GM03348 (cell line): ENCODE results near the gene PTH1R.
"Not testable (repeated sequence)": the region's sequence is repeated elsewhere in the genome, so short reads cannot be mapped to it uniquely, and the experiment has no call there.

ENCODE experiments used
- DNase-seq: peaks from one replicate; pipeline ENCODE4 v3.0.0; 2012; ENCODE audit warnings: low spot score

PTH1R gene

DNA sequence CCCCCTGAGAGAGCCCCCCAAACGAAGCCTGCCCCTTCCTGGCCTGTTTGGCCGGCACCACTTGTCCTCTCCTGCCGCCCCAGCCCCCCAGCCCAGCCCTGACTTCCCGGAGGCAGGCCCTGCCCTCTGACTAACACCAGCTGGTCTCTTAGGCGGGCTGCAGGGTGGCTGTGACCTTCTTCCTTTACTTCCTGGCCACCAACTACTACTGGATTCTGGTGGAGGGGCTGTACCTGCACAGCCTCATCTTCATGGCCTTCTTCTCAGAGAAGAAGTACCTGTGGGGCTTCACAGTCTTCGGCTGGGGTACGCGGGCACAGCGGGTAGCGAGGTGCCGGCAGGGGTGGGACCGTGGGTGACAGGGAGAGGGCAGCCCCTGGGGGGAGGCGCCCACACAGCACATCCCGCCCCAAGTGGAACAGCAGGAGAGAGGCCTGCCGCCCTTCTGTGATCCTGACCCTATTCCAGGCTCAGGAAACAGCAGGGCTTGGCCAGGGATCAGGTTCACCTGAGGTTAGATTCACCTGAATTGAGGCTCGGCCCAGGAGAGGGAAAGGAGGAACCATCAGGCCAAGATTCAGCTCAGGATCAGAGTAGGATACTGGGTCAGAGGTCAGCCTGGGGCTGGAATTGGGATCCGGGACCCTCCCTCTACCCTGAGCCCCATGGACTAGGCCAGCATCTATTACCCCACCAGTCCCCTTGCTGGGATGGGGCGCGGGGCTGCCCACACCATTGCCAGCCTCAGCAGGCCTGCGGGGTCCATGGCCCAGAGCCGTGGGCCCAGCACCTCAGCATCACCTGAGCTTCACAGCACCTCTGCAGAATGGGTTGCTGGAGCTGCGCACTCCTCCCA is 21.9 kb downstream of the PTH1R start:
- no peak for DNase-seq

GRCh38 chr3:46900007-46900292 is 22.4 kb downstream of the PTH1R start:
- no peak for DNase-seq

GRCh38 chr3:46900356-46900755 is 22.8 kb downstream of the PTH1R start:
- no peak for DNase-seq

DNA sequence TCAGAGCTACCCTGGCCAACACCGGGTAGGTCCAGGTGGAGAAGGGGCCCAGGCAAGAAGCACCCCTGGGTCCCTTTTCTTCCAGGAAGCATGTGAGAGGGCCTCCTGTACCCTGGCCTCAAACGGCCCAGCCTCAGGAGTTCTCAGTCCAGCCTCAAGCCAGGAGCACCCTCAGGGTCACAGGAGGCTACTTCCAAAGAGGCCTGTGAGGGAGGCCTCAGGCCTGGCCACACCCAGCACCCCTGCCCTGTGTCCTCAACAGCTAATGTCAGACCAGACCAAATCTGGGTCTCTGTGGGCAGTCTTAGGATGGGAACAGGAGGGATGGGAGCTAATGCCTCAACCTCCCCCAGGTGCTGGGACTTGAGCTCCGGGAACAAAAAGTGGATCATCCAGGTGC is 23.5 kb downstream of the PTH1R start:
- no peak for DNase-seq

DNA sequence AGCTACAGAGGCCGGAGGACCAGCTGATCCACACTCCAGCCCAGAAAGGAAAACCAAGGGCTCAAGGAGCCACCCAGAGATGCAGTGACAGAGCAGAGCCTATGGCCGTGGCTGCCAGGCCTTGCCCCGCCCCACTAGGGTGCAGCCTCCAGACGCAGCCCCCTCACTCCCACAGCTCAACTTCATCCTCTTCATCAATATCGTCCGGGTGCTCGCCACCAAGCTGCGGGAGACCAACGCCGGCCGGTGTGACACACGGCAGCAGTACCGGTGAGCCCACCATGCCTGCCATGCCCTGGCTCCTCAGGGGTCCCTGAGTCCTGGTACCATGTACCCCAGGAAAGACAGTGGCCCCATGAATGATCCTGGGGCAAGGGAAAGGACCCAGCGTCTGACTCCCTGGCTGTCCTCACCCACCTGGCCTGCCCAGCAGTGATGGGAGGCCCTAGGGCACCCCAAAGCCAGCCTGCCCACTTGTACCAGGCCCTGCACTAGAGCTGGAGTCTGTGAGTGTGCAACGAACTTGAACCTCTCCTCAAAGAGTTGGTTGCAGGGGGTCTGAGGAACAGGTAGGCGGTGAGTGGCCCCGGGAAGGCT is 24.2 kb downstream of the PTH1R start:
- no peak for DNase-seq

DNA sequence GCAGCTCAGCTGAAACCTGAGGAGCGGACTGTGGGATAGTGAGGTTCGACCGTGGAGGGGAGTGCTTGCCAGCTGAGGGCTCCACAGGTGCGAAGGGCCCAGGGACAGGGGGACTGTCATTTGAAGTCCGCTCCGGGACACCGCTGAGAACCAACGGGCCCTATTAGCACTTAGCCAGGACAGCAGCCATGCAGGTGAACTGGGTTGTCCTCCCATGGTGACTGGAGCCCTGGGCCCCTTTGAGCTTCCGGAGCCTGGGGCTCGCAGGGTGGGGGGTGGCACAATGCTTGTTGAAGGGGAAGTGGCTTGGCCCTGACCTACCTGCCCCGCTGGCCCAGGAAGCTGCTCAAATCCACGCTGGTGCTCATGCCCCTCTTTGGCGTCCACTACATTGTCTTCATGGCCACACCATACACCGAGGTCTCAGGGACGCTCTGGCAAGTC is 24.7 kb downstream of the PTH1R start:
- no peak for DNase-seq

DNA sequence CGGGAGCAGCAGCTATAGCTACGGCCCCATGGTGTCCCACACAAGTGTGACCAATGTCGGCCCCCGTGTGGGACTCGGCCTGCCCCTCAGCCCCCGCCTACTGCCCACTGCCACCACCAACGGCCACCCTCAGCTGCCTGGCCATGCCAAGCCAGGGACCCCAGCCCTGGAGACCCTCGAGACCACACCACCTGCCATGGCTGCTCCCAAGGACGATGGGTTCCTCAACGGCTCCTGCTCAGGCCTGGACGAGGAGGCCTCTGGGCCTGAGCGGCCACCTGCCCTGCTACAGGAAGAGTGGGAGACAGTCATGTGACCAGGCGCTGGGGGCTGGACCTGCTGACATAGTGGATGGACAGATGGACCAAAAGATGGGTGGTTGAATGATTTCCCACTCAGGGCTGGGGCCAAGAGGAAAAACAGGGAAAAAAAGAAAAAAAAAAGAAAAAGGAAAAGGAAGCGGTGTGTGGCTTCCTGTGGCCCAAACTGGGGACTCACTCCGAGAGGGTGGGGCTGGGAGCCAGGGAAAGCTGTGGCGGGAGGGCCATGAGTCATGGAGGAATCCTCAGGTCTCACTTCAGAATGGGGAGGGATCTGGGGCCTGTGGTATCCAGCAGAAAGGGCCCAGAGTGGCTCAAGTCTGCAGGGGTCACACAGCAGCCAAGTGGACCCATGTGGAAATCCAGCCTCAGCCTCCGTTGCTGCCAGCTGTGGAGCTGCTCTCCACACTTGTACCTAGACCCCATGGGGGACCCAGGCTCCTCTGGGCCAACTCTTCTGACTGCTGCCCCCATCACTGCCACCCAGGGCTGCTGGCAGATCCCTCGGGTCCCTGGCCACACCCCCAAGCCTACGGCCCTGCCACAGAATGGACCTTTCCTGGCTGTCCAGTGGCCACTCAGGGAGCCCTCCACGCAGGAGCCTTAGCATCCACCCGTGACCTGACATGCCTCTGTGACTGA is 26.1 kb downstream of the PTH1R start:
- peak; percentile 77 for DNase-seq

DNA sequence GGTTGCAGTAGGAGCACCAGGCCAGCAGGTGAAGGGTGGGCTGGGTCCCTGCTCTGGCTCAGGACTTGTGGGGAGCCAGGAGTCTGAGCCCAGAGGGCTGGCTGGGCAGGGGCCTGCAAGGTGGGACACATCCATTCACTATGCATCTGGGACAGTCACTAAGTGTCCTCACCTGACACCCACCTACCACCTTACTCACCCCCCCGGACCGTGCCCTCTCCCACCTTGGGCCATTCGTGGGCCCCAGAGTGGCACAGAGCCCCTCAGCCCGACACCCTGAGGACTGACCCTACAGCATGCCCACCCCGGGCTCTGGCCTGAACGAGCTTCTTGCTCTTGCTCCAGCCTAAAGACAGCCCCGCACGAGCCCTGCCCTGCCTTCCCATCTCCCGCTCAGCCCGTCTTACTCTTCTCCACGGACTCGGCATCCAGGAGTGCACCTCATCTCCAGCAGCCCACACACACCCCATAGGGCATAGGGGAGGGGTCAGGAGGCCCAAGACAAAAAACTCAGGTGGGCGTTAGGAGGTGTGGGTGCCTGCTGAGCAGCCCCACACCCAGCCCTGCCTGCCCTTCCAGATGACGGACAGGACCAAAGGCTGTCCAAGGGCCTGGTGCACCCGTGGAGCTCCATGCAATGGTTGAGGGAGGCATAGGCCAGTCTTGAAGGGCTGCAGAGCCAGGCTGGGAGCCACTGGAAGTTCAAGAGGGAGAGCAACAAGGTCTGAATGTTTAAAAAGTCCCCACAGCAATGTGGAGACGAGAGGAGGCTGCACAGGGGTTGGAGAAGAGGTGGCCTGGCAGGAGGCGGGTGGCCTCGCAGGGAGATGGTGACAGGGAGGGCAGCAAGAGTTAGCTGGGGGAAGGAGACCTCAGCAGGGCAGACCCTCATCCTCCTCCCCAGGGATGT is 27.0 kb downstream of the PTH1R start:
- DNase-seq: no peak

DNA sequence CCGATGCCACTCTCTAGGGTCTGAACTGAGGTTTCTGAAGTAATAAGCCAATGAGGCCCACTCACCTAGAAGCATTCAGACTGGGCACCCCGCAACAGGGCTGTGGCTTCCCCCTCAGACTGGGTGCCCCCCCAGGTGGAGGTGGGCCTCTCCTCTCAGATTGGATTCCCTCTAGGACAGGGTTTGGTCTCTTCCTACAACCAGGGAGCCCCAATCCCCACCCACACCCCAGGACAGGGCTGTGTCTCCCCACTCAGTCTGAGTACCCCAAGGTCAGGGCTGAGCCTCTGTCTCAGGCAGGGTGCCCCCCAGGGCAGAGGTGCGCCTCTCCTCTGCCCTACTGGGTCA is 27.7 kb downstream of the PTH1R start:
- no peak for DNase-seq

DNA sequence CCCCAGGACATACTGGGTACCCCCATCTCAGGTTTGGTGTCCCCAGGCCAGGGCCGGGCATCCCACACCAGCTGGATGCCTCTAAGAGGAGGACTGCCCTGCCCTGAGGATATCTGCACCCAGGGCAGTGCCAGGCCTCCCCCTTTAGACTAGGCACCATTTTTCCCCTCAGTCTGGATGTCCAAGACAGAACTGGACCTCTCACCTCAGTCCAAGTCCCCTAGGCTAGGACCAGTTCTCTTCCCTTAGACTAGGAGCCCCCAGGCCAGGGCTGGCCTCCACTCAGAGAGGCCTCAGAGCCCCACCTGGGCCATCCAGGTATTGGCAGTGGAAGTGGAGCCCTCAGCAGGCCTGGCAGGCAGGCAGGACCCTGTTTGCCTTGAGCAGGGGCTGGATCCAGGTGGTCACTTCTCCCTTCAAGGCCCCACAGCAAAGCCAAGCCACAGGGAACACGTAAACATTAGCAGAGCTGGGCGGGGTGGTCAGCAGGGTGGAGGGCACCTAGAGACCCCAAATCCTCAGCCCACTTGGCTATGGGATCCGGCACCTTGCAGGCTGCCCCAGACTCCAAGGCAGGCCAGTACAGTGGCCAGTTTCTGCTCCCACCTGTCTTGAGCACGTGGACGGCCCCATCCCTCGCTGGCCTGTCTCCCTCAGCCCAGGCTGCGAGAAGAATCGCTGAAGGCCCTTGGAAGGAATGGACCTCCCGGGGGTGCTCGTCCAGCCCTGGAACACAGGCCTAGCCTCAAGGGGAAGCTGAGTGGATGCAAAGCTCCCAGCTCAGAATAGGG is 28.3 kb downstream of the PTH1R start:
- DNase-seq: no peak

DNA sequence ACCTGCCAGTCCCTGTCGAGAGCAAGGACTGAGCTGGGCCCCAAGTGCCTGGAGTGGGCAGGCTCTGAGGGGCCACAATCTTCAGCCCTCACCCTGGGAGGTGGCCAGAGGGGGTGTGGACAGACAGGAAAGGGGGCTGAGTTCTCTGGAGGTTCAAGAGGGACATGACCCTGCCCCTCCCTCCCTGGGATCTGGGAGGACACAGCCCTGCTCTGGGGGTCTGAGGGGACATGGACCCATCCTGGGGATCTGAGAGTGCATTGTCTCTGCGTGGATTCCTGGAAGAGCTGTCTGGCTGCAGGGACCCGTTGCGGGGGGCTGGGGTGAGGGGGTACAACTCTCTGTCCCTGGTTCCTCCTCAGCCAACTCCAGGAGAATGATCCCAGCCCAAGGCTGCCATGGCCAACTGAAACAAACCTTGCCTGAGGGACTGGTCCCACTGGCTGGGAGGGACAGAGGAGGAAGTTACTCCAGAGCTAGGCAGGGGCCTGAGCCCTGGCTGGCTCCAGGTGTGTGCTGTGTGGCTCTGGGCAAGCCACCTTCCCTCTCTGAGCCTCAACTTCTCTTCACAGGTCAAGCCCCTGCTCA is 29.0 kb downstream of the PTH1R start:
- no peak for DNase-seq

GRCh38 chr3:46907271-46907670 is 29.8 kb downstream of the PTH1R start:
- no peak for DNase-seq

DNA sequence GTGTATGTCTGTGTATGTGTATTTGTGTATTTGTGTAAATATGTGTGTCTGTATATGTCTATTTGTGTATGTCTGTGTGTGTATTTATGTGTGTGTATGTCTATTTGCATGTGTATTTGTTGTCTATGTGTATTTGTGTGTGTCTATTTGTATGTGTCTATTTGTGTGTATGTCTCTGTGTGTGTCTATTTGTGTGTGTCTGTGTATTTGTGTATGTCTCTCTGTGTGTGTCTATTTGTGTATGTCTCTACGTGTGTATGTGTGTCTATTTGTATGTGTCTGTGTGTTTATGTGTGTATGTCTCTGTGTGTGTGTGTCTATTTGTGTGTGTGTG is 30.4 kb downstream of the PTH1R start:
- DNase-seq: no peak

DNA sequence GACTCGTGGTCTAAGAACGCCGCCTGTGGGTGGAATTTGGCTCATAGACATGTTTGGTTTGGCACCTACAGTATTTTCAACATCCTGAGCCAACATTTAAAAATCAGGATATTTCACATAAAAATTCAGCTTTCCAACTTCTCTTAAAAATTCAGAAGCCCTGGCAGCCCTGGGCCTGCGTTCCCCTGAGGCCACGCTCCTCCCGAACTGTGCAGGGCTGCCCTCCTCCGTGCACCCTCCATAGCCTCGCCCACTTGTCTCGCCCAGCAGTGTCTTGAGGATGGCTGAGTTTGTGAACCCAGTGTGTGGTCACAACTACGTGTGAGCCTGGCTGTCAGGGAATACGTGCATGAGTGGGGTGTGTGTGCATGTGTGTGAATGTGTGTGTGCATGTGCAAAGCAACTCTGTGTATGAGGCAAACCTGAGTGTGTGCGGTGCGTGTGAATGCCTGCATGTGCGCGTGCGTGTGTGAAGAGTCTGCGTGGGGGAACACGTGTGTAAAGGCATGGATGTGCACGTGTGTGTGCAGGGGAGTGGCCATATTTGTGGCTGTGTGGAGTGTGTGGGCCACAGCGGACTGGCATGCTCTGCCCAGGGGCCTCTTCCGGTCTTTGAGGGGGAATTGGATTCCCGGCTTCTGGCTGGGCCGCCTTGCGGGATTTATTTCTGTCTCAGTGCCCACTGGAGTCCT is 30.9 kb downstream of the PTH1R start:
- DNase-seq: peak; percentile 80

DNA sequence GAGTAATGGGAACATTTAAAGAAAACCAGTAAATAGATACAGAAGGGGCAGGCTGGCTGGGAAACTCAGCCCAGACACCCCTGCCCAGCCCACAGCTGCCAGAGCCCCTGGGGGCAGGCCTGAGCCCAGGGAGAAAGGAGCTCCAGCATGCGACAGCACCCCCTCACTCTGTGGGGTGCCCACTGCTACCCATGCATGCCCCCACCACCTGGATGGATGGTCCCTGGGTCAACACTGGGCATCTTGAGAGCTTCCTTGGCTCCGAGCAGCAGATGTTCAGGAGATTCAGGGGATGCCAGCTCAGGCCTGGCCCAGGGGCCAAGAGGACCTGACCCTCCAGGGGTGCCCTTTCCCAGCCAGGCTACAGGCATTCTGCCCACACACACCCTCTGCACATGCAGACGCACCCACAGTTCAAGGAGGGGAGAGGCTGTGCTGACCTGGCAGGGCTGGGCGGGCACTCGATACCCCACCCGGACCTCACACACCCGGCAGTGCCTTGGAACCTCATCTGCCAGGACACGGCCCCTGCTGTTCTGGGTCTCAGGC is 31.5 kb downstream of the PTH1R start:
- no peak for DNase-seq

DNA sequence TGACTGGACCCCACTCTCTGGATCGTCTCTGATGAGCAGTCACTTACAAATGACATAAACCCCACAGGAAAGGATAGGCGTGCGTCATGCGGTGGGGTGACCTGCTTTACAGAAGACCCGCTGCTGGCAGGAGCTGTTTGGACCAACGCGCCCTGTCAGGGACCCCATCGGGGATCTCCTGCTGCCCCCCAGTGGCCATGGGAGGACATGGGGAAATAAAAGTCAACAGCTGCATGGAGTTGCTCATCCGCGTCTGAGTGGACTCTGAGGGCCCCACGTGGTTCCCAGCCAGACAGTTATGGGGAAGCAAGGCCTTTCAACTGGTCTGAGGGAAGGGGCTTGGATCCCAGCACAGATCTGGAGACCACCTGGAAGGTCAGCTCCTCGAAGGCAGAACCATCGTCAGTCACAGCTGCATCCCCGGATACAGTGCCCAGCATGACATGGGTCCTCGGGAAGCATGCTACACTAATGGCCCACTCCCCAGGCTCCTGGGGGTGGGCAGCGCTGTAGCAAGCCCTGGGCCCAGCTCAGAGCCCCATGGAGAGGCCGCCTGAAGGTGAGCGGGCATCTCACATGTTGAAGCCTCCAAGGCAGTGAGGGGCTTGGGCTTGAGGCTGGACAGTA is 32.1 kb downstream of the PTH1R start:
- DNase-seq: peak; percentile 96

DNA sequence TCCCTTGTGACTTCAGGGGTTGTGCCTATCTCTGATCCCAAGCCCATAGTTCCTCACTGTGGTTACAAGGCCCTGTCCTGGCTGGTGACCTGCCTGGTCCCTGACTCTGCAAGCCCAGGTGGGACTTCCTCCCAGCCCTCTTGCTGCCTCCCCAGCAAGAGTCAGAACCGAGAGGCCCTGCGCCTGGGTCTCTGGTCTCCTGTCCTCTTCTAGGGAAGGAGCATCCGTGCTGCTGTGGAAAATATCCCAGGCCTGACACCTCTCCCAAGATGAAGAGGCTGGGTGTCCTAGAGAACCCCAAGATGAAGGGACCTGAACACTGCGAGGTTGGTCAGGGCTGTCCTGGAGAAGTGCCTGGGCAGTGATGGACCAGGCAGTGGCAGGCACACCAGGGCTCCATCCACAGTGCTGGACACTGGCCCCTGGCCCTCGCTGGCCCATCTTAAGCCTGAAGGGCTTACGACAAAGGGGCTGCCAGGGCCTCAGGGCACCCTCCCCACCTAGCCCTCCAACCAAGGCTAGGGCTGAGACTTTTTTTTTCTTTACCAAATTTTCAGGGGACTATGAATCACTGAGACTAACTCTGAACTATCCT is 32.7 kb downstream of the PTH1R start:
- DNase-seq: no peak

DNA sequence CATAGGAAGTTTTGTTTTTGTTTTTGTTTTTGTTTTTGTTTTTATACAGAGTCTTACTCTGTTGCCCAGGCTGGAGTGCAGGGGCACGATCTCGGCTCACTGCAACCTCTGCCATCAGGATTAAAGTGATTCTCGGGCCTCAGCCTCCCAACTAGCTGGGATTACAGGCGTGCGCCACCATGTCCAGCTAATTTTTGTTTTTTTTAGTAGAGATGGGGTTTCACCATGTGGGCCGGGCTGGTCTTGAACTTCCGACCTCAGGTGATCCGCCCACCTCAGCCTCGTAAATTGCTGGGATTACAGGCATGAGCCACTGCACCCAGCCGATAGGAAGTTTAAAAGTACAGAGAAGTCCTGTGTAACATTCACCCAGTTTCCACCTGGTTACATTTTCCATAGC is 33.4 kb downstream of the PTH1R start:
- DNase-seq: not testable (repeated sequence)

DNA sequence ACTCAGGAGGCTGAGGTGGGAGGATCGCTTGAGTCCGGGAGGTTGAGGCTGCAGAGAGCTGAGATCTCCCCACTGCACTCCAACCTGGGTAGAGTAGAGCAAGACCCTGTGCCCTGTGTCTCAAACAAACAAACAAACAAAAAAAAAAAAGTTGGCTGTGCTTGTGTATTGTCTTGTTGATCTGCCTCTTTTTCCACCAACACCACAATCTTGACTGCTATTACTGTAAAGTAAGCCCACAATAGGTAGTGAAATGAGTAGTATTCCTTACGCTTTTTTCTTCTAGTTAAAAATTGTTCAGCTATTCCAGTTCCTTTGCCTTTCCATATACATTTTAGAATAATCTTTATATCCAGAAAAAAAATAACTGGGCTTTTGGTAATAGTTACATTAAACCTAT is 35.5 kb downstream of the PTH1R start:
- DNase-seq: no peak
